GM19455 (cell line): ENCODE data around the gene MALRD1.

Experiments
- ATAC-seq: cut with Tn5 transposase; IDR thresholded peaks from one replicate; pipeline ENCODE4 v1.9.1; 2021; ENCODE audit not compliant: unreplicated experiment

MALRD1 gene

GRCh38 chr10:19221216-19221615 lies 172.6 kb downstream of the MALRD1 start:
- ATAC-seq: no peak

- no peak for ATAC-seq
Measured at GRCh38 chr10:19226025-19226424, 177.4 kb downstream of the MALRD1 start.

GRCh38 chr10:19231034-19231433 lies 182.4 kb downstream of the MALRD1 start:
- ATAC-seq: no peak

DNA sequence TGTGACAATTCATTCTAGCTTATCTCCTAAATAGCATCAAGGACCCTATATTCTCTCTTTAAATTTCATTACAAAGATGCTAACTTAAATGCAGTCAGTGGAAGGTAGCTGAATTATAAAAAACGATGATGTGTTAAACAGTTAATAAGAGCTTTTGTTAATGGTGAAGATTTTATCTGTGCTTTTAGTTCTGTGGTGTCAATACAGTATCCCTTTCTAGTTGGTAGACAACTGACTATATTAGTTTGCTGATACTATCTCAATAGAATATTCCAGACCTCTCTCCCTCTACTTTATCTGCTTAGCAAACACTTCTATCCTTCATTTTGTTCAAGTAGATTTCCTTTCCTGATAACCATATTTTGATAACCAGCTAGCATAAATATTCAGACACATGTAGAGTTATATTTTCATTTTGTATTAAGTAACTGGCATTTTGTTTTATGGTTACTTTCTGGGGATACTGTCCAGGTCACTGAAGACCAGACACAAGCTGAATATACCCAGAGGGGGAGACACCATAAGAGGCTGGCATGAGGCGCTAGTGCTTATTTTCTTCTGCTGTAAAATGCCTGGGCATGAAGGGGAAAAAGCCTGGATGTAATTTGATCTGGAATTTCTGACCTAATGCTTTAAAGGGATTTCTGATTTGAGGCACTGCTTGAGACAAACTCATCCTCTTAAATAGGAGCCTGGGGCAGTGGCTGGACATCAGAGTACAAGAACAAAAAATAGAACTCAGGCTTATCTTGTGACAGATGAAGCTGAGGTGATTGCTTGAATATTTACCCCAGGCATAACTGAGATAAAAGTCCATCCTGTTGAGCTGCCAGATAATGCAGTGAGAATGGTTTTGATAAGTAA lies 197.5 kb downstream of the MALRD1 start:
- no peak for ATAC-seq

DNA sequence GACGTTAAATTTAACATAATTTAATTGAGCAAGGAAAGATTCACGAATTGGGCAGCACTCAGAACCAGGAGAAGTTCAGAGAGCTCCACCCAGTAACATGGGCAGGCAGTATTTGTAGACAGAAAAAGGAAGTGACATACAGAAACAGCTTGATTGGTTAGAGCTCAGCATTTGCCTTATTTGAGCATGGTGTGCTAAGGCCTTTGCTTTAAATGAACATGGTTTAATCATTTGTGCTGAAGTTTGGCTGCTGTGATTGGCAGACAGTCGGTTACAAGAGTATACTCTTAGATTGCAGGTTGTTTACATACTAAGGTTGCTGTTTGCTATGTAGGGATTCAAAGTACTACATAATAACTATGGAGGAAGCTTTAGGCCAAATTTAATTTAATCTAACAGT lies 199.2 kb downstream of the MALRD1 start:
- no peak for ATAC-seq

GRCh38 chr10:19250546-19250945 lies 201.9 kb downstream of the MALRD1 start:
- ATAC-seq: no peak

GRCh38 chr10:19252531-19252930 lies 203.9 kb downstream of the MALRD1 start:
- no peak for ATAC-seq

DNA sequence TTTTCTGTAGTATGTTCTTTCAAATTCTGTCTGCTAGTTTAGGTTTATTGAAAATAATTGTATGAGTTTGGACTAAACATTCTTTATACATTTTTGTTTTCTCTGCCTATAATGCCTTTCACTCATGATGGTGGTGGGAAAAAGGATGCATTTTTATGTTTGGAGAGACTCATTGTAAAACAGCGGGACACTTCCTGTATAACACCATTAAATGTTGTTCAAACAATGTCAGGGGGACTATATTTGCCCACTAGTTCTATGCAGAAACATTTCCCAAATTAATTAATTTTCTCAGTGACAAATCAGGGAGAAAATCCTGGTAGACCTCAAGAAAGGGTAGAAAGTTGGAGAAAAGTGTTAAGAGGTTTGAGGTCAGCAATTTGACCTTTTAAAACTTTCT lies 207.7 kb downstream of the MALRD1 start:
- no peak for ATAC-seq

- ATAC-seq: no peak
Measured at GRCh38 chr10:19263262-19263661, 214.7 kb downstream of the MALRD1 start.

- ATAC-seq: no peak
Measured at GRCh38 chr10:19283285-19283684, 234.7 kb downstream of the MALRD1 start.

GRCh38 chr10:19283786-19284185 lies 235.2 kb downstream of the MALRD1 start:
- no peak for ATAC-seq

GRCh38 chr10:19290770-19291169 lies 242.2 kb downstream of the MALRD1 start:
- no peak for ATAC-seq

DNA sequence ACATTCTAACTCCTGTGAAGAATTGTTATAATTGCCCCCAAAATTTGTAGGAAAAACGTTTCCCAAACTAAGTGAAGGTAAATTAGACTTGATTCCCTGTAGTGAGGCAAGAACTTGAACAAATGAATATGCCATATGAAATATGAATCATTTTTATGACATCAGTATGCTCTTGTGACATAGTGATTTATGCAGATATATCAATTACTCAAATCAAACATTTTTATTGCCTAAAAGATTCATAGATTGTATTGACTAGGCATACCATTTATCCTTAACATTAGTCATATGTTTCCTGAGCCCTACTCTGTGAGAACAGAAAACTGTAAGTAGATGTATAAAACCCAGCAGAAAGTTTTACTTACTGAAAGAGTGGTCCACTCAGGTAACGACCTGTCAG lies 245.6 kb downstream of the MALRD1 start:
- ATAC-seq: no peak

DNA sequence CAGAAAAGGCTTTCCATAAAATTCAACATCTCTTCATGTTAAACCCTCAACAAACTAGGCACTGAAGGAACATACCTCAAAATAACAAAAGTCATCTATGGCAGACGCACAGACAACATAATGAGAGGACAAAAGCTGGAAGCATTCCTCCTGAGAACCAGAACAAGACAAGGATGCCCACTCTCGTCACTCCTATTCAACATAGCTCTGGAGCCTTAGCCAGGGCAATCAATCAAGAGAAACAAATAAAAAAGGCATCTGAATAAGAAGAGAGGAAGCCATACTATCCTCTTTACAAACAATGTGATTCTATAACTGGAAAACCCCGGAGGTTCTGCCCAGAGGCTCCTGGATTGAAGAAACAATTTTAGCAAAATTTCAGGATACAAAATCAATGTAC lies 251.0 kb downstream of the MALRD1 start:
- ATAC-seq: no peak

GRCh38 chr10:19302117-19302516 lies 253.5 kb downstream of the MALRD1 start:
- no peak for ATAC-seq

DNA sequence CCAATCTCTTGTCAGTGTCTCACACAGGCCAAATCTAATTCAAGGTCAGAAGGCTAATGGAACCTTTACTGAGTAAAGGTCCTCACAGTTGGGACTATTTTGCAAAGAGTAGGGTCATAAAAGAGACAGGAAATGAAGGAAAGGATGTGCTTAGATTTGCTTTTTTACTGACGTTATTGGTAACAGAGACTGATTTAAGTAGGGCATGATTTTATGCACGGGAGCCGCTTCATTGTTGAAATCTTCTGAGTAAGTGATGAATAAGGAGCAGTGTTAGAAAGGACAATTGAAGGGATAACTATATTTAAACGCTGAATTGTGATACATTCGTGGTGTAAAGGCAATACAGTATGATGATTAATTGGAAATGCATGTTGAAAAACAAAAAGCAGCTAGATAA lies 261.5 kb downstream of the MALRD1 start:
- no peak for ATAC-seq

- no peak for ATAC-seq
Measured at GRCh38 chr10:19316204-19316870, 267.7 kb downstream of the MALRD1 start.

- ATAC-seq: no peak
Measured at GRCh38 chr10:19317952-19318351, 269.4 kb downstream of the MALRD1 start.

DNA sequence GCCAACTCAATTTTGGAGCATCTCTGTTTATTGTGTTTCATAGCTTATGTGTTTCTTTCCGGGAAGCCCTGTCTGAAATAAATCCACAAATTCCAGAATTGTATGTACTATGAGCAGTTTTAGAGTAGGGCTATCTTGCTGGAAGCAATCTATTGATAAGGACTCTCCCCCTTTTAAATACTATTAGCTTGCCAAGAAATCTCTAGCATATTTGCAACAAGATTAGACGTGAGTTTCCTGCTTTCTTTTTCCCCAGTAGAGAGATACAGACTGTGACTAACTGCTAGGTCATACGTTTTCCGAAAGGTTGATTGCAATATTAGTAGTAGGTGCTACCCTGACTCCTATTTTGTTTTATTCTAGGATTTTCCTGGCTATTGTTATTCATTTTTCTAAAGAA lies 277.0 kb downstream of the MALRD1 start:
- ATAC-seq: no peak

- ATAC-seq: no peak
Measured at GRCh38 chr10:19328582-19328981, 280.0 kb downstream of the MALRD1 start.

- no peak for ATAC-seq
Measured at GRCh38 chr10:19329475-19329874, 280.9 kb downstream of the MALRD1 start.

GRCh38 chr10:19332304-19332703 lies 283.7 kb downstream of the MALRD1 start:
- no peak for ATAC-seq
